GM18508 (cell line): ENCODE measurements around the gene MYOZ1.
"Not testable (repeated sequence)": the region's sequence is repeated elsewhere in the genome, so short reads cannot be mapped to it uniquely, and the experiment has no call there.

ENCODE experiments used
- ATAC-seq: cut with Tn5 transposase; IDR thresholded peaks from one replicate; pipeline ENCODE4 v1.9.1; 2021; ENCODE audit warnings: moderate number of reproducible peaks; ENCODE audit not compliant: insufficient read depth, unreplicated experiment

Gene MYOZ1, protein sequence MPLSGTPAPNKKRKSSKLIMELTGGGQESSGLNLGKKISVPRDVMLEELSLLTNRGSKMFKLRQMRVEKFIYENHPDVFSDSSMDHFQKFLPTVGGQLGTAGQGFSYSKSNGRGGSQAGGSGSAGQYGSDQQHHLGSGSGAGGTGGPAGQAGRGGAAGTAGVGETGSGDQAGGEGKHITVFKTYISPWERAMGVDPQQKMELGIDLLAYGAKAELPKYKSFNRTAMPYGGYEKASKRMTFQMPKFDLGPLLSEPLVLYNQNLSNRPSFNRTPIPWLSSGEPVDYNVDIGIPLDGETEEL

GRCh38 chr10:73641328-73642060, at the start of gene MYOZ1:
TSS of gene MYOZ1 (minus strand) at chr10:73641474. CDS start at chr10:73640017, 1,457 bp downstream.
- no peak for ATAC-seq

DNA sequence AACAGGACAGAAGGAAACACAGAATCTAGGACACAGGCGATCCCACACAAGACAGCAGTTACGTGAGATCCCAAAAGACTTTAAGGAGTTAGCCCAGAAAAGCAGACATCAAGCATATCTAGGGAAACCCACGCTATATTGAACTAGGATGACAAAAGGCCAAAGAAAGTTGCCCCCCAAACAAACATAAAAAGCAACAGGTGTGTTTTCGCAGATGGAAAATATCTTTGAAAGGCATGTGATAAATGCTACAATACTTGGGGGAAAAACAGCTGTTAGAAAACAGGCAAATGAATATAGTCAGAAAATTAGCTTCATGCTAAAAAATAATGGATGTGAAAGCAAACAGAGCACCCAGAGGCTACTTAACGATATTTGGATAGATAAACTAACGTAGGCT, 49.5 kb upstream of the MYOZ1 start:
- not testable (repeated sequence) for ATAC-seq

DNA sequence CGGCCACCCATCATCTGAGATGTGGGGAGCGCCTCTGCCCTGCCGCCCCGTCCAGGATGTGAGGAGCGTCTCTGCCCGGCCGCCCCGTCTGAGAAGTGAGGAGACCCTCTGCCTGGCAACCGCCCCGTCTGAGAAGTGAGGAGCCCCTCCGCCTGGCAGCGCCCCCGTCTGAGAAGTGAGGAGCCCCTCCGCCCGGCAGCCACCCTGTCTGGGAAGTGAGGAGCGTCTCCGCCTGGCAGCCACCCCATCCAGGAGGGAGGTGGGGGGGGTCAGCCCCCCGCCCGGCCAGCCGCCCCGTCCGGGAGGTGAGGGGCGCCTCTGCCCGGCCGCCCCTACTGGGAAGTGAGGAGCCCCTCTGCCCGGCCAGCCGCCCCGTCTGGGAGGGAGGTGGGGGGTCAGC, 48.3 kb upstream of the MYOZ1 start:
- ATAC-seq: not testable (repeated sequence)

- ATAC-seq: not testable (repeated sequence)
Measured at GRCh38 chr10:73687641-73688040, 46.4 kb upstream of the MYOZ1 start.

- not testable (repeated sequence) for ATAC-seq
Measured at GRCh38 chr10:73674546-73674945, 33.3 kb upstream of the MYOZ1 start.

DNA sequence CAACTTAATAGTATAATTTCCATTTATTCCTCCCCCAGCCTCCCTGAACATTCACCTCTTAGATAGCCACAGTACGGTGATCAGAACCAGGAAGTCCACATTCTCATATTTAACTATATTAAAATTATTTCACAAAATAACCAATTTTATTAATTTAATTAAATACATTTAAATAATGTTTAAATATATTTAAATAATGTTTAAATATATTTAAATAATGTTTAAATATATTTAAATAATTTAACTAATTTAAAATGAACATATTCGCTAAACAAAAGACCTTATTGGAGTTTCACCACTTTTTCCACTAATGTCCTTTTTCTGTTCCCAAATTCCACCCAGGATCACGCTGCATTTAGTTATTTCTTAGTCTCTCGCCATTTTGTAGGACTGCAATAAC, 27.1 kb upstream of the MYOZ1 start:
- ATAC-seq: not testable (repeated sequence)

DNA sequence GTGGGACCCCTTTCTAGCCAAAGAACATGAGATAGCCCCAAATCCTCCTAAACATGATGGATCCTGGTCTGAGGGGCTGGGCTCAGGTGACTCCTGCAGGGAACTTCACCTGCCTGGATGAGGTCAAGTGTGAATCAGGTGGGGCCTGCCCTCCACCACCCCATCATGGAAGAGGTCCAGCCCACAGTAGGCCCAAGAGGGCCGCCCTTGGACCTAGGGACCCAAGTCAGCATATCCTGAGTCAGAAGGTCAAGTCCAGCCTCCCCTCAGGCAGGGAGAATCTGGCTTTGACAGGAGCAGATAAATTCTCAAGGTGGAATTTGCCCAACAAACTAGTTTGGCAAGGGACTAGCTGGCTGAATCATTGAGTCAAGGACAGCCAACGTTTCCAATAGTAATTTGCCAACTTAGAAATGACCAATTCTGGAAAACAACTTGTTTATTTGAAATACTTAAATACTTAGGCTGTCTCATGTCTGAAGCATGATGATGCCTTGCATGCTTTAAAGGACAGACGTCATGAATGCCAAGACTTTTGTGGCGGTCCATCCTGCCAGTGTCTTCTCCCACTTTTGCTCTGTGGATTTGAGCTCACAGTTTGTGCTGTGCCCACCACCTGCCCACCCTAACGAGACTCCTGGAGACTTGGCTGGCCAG, 25.0 kb upstream of the MYOZ1 start:
- not testable (repeated sequence) for ATAC-seq

DNA sequence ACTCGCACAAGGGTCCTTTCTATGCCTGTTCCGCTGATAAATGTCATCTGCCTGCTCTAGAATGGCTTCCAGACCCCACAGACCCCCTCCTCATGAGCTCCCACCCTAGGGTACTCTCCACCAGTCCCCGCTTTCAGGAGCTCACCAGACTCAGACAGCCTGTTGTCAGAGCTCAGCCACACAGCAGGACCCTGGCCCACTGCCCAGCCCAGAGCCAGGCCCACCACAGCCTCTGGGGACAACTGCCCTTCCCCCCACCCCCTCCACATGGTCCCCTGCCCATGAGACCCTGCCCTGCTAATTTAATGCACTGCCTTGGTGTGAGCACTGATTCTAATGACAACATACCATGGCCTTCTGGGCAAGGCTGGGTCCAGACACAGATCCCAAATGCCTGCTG, 24.3 kb upstream of the MYOZ1 start:
- ATAC-seq: not testable (repeated sequence)

GRCh38 chr10:73664156-73665040, 23.1 kb upstream of the MYOZ1 start:
- ATAC-seq: not testable (repeated sequence)

DNA sequence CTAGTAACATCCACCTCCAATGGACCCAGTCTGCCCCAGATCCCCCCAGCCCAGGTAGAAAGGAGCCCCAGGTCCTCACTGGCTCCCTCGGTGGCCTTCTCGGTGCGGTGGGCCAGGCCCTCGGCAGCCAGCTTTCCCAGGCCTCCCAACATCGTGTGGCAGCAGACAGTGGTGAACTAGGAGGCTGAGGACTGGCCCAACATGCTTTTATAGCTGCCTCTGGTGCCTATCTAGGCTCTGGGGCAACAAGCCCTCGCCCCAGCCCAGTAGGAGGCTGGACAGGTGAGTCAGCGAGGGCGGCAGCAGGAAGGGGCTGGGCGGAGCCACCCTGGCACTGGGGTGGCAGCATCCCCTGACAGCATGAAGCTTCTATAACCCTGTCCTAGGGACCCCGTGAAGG, 22.3 kb upstream of the MYOZ1 start:
- ATAC-seq: not testable (repeated sequence)

GRCh38 chr10:73662705-73663104, 21.4 kb upstream of the MYOZ1 start:
- ATAC-seq: not testable (repeated sequence)

GRCh38 chr10:73655990-73656298, 14.7 kb upstream of the MYOZ1 start, which contains the start of gene SYNPO2L:
TSS of gene SYNPO2L (minus strand) at chr10:73656029. CDS start at chr10:73655922, 107 bp downstream.
- no peak for ATAC-seq

GRCh38 chr10:73655257-73655989, 14.1 kb upstream of the MYOZ1 start:
- no peak for ATAC-seq

DNA sequence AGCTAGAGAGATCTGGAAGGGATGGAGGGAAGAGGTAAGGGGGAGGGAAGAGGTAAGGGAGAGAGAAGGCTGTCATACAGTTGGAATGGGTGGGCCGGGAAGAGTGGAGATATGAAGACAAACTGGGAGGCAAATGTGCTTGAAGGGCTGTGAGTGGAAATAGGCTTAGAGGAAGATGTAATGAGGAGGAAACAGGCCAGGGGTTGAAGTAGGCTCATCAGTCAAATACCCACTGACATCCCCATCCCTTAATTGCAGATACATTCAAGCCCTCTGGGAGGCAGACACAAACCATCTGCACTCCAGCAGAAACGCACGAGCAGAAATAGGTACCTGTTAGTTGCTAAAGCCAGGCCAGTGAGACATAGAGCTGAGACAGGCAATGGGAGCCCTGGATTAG, 12.4 kb upstream of the MYOZ1 start:
- no peak for ATAC-seq

GRCh38 chr10:73653195-73653594, 11.9 kb upstream of the MYOZ1 start:
- ATAC-seq: no peak

- ATAC-seq: no peak
Measured at GRCh38 chr10:73650537-73651331, 9.5 kb upstream of the MYOZ1 start.

DNA sequence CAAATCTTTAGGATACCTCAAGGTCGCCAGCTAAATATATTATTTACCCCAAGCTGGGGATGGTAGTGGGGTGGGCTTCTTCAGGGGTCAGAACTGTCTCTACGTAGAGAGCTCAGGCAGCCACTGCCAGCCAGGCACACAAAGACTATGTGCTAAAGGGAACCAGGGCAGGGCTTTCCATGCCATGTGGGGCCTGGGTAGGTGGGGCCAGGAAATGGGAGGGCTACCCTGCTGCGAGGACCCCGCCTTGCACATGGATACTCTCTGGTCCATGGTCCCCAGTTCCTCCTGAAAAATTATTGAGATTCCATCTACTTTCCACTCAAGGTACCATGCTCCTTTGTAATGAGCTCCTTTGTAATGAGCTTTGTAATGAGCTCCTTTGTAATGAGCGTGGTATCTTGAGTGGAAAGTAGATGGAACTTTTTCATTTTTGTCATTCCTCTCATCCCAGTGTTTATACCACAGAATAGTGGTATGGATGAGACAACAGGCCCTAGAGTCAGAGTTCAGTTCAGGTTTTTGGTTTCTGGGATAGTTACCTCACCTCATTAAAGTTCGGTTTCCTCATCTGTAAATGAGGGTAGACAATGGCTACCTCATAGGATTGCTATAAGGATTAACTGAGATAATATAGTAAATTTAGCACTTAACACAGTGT, 8.7 kb upstream of the MYOZ1 start:
- ATAC-seq: no peak
